ENCODE data around the gene ALDH4A1.
"Not testable (repeated sequence)": the region's sequence is repeated elsewhere in the genome, so short reads cannot be mapped to it uniquely, and the experiment has no call there.

ALDH4A1 gene

DNA sequence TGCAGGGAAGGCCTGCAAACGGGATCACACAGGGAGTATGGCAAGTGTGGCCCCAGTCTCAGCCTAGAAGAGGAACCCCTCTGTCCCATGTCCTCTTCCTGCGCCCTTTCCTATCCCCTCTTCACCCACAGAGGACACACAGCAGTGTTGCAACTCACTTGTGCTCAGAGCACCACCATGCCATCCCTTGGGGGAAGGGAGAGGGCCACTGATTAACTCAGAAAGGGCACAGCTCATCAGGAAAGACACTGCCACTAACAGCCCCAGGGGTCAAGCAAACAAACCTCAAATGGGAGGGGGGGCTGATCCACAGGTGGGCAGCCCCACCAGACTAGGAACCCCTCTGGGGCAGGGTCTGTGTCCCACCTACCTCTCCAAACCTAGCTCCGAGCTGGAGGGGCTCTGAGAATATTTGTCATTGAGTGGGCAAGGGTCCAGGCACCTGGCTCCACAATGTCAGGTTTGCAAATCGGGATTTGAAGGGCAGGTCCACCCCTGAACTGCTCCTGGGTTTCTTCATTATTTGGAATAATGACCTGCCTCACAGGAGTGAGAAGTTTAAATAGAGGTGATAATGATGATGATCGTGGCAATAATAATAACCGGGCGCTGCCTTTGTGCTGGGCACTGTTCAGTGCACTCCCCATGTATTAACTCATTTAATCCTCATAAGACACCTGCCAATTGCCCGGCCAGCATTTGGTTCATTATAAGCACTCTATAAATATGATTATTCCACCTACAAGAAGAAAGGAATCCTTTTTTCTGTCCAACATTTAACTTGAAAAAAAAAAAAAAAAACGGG lies 1.0 kb downstream of the ALDH4A1 start:
- peak overlapping the region; percentile 53 for H3K4me3 ChIP-seq (ENCODE audit: low read depth, low read length)

DNA sequence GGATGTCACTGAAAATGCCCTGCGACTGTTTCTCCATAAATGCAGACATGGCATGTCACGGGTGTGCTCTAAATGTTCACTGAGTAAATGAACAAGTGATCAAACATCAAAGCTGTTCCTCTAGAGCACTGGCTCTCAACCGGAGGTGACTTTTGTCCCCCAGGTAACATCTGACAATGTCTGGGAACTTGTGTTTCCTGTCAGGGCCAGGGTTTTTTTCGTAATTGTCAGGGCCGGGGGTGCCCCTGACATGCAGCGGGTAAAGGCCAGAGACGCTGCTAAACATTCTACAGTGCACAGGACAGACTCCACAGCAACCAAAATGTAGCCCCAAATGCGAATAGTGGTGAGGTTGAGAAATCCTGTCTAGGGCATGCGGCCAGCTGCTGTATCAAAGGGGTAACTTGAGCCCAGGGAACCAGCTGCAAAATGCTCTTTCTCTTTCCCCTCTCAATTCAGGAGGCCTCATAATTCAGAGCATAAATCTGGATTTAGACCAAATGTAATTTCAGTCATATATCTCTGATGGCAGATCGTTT lies 2.0 kb downstream of the ALDH4A1 start:
- H3K4me3 ChIP-seq (ENCODE audit: low read depth, low read length): no peak overlapping the region

DNA sequence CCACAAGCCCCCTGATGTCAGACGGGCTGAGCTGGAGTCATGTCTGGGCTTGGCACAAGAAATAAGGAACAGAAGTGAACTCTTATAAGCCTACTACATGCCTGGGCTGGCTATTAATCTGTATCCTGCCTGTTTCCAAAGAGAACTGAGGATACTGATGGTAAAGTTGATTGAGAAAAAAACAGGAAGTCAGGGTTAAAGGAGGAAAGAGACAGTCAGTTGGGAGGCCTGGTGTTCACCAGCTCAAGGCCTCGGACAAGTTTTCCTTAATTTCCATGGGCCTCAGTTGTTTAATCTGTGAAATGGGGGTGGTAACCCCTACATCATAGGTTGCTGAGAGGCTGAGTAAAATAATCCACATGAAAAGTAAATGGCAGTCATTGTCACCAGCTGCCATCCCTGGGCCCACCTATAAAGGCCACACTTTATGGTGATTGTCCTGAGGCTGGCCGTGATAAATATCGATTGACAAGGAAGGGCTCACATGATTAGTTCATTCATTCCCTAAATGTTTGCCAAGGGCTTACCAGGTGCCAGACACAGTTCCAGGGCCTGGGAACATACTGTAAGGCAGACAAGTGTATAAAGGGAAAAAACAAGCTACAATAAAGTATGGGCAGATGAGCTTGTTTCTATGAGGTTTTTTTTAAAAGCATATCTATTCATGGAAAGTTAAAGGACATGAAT lies 2.8 kb downstream of the ALDH4A1 start:
- no peak overlapping the region for H3K4me3 ChIP-seq (ENCODE audit: low read depth, low read length)

DNA sequence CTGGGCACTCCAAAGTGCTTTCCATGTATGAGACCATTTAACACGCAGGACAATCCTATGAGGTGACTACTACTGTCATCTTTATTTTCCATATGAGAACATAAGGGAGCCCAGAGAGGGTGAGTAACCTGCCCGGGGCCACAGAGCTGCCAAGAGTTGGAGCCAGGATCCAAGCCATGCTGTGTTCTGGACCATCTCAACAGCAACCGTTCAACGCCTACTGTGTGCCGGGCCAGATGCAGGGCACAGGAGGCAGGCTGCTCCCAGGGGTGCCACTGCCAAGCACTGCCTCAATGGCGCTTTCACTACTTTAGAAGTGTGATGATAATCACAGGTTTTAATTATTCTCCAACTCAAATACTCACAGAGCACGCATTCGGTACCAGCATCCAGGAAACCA lies 3.8 kb downstream of the ALDH4A1 start:
- no peak overlapping the region for H3K4me3 ChIP-seq (ENCODE audit: low read depth, low read length)

DNA sequence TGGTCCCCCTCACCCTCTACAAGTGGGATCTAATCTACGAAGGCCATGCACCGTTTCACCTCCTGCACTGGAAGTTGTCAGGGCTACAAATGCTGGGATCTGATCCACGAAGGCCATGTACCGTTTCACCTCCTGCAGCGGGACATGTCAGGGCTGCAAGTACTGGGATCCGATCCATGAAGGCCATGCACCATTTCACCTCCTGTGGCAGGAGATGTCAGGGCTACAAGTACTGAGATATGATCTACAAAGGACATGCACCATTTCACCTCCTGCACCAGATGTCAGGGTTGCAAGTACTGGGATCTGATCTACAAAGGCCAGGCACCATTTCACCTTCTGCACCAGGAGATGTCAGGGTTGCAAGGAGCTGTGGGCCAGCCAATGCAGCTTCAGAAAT lies 7.0 kb downstream of the ALDH4A1 start:
- H3K4me3 ChIP-seq (ENCODE audit: low read depth, low read length): no peak overlapping the region

DNA sequence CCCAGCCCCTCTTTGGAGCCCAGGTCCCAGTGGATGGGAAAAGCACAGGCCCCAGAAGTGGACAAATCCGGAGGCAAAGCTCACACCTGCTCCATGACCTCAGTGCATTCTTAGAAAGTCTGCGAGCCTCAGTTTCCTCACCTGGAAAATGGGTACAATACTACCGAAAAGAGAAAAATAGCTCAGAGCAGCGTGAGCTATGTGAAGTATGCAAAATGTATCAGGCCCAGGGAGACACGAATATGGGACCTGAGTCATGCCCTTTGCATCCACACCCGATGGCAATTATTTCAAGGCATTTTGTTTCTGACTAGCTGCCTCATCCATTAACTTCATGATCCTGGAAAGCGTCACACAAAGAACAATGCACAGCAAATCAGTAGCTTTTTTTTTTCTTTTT lies 9.2 kb downstream of the ALDH4A1 start:
- H3K4me3 ChIP-seq (ENCODE audit: low read depth, low read length): no peak overlapping the region

DNA sequence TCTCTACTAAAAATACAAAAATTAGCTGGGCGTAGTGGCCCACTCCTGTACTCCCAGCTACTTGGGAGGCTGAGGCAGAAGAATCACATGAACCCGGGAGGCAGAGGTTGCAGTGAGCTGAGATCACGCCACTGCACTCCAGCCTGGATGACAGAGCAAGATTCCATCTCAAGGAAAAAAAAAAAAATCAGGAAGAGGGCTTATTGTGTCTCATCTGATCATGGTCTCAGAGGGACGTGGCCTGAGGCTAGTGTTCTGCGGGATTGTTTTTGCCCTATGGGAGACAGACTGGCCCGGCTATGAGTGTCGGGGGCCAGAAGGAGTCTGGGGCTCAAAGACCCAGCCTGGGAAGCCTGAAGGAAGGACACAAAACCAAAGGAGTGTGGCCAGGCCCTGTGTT lies 10.5 kb downstream of the ALDH4A1 start:
- H3K4me3 ChIP-seq (ENCODE audit: low read depth, low read length): not testable (repeated sequence)

DNA sequence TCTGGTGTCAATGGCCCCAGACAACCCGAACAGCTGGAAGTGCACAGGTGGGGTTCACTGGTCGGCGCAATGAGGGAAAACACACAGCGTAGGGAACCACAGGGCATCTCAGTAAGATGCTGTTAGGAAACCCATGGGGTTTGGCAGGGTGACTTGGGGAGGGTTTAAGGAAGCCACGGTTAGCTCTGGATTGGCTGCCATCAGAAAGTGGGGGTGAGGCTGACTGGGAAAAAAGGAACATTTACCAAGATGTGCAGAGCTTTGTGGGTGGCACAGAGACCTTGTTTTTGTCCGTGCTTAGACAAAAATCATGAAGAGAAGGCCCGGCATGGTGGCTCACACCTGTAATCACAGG lies 11.0 kb downstream of the ALDH4A1 start:
- no peak overlapping the region for H3K4me3 ChIP-seq (ENCODE audit: low read depth, low read length)

DNA sequence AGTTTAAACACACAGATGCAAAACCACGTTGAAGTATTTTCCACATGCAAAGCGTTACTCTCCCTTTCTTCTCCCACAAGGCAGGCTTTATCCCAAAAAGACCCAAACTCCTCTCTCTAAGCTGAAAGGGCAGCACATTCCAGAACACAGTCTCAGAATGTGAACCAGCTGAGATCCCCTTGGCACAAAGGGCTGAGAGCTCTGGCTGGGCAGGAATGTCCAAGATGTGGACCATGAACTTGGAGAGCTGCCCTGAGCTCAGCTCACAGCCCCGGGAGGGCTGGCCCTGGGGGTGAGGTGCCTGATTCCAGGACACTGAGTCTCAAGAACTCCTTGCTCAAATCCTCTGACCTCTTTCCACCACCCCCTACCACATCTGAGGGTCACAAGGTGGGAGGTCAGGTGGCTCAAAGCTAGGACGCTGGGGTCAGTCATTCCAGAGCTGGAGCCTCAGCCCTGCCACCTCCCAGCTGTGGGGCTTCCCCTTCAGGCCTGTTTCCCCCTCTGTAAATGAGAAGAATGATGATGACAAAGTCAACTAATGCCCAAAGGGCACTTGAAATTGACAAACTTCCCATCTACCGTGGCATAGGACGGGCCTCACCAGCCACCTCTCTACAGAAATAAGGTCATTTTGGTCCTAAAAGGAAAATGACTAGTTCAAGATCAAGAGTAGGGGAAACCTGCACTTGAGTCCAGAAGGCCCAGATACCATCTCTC lies 11.5 kb downstream of the ALDH4A1 start:
- no peak overlapping the region for H3K4me3 ChIP-seq (ENCODE audit: low read depth, low read length)

DNA sequence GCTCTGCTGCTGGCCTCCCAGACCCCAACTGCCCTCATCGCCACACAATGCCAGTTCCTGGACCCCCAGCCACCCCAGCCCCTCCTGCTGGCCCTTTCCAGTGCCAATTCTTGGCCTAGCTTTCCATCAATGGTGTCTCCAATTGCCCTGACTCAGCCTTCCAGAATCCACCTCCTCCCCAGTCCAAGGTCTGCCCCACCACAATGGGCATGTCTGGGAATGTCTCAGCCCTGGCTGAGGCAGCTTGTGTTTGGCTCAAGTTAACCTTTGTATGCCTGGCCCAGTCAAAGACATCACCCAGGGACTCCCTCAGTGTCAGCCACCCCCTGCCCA lies 16.4 kb downstream of the ALDH4A1 start:
- H3K4me3 ChIP-seq (ENCODE audit: low read depth, low read length): no peak overlapping the region

DNA sequence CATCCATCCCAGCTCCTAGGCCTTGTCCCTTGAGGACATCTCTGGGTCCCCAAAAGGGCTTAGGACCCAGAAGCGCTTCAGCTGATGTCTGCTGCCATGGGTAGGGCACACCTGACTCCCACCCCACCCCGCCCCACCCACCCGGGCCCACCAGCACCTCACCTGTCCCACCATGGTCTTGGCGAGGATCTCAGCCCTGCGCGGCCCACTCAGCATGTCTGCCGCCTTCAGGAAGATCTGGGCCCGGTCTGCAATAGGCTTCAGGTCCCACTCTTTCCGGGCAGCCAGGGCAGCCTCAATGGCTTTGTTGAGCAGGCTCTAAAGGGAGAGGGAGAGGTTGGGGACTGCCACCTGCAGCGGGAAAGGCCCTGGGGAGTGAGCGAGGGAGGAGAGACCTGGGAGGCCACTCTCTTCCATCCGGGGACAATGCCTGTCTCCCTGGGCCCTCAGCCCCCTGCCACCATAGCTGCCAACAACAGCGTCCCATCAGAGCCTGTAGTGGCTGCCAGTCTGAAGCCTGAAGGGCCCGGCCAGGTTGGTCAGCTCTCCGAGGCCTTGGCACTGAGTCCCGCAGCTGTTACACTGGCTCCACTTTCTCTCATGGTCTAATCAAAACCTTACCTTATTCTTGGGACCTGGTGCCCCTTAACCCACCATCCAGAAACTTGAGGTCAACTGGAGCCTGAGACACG lies 16.9 kb downstream of the ALDH4A1 start:
- H3K4me3 ChIP-seq (ENCODE audit: low read depth, low read length): no peak overlapping the region

DNA sequence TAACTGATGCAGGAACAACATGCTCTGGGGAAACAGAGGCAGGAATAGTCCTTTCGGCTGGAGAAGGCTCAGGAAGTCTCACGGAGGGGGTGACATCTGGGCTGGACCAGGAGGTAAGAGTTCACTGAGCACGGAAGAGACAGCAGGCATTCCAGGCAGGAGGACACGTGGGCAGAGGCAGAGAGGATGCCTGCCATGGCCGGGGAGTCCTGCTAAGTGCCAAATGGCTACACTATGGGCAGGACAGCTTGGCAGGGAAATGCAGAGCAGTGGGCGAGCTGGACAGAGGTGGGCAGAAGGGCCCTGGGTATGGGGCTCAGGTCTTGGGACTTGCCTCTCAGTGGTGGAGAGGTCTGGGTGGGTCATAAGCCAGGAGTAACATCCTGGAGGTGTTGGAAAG lies 17.6 kb downstream of the ALDH4A1 start:
- no peak overlapping the region for H3K4me3 ChIP-seq (ENCODE audit: low read depth, low read length)

DNA sequence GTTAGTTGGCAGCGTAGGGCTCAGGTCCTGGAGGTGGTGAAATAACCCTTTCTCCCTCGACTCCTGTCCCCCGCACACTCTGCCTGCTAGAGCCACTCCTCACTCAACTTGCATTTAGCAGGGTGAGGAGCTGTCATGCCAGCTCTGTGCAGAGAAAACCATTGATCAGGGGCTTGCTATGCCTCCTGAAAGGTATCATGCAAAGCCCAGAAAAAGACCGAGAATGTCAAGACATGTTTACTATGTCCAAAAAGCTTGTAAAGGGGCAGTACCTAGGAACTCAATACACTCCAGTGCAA lies 18.0 kb downstream of the ALDH4A1 start:
- H3K4me3 ChIP-seq (ENCODE audit: low read depth, low read length): no peak overlapping the region

DNA sequence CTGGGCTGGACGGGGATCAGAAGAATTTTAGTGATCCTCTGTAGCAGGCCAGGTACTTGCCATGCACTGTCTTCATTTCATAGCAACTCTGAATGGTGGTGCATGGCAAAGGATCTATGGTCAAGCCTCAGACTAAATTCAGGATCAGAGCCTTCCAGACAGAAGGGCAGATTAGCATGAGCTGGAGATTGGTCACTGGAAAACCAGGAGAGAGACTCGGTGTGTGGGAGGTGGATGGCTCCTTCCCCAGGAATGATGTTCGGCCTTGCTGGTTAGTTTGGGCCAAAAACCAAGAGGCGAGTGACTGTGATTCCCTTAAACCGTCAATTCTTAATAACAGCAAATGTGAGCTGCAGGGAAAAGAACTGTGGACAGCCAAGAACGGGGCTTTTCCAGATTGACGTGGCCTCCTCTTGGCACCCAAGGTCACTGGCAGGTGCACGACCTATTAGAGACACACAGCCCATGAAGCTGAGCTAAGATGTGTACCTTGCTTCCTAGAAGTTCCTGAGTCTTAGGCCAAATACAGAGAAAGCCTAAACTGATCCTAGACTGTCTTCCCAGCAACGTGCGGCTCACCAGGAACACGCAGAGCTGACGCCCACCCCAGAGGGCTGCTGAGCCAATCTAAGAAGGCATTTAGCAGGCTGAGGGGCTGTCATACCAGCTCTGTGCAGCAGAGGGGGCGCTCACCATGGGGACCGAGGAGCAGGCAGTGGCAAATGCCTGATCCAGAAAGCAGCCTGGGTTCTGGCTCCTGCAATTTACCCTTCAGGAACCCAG lies 18.5 kb downstream of the ALDH4A1 start:
- no peak overlapping the region for H3K4me3 ChIP-seq (ENCODE audit: low read depth, low read length)

DNA sequence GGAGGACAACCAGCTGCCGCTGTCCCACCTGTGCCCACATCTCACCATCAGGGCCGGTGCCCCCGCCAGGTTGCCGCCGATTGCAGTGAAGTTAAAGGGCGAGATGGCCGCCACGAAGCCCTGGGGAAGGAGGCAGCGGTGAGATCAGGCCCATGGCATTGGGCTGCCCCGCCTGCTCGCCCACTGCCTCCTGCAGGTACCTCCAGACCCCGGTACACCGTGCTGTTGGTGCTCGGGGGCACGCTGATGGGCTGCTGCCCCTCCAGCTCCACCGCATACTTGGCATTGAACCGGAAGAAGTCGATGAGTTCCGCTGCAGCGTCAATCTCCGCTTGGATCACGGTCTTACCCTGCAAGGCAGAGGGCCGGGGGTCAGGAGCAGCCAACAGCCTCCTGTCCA lies 19.3 kb downstream of the ALDH4A1 start:
- H3K4me3 ChIP-seq (ENCODE audit: low read depth, low read length): no peak overlapping the region

DNA sequence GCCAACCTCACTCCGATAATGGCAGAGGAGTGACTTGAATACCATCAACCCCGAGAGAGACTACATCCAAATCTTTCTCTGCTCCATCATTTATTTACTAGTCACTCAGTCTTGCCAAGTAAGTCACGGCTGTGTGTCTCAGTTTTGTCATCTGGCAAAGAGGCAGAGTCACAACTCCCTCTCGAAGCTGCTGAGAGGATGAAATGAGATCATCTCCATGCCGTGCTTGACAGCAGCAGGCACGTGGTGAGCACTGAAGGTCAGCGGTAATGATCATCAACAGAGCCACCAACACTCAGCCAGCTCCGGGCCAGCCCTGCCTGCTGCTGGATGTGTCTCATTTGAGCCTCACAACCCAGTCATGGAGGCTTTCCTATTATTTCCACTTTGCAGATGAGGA lies 19.9 kb downstream of the ALDH4A1 start:
- no peak overlapping the region for H3K4me3 ChIP-seq (ENCODE audit: low read depth, low read length)

DNA sequence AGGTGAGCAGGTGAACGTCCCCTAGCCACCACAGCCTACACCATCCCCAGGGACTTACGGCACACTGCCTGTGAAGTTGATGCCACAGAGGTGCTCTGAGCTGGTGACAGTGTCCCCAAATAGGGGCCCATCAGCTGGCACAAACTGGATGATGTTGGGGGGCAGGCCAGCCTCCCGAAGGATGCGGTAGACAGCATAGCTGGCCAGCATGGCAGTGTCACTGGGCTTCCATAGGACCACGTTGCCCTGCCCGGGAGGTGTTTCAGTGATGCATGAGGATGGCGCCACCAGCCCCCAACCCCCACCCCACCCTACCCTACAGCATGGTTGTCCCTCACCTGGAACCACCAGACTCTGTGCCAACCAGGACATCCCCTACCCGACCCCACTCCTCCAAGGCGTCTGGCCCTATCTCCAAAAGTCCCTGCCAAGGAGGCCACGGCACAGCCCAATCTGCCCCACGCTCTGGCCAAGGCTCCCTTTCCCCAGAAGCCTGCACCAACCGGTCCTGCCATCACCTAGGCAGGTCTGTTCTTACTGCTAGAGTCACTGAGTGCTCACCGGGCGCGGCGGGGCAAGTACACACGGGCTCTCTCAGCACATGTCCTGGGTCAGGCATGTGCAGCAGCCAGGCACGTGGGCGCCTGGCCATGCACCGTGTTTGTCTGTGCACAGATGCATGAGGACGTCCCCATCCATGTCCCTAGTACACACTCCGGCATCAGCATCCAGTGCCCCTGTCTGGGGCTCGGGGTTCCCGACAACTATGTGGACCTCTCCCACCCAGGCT lies 20.5 kb downstream of the ALDH4A1 start:
- H3K4me3 ChIP-seq (ENCODE audit: low read depth, low read length): no peak overlapping the region

DNA sequence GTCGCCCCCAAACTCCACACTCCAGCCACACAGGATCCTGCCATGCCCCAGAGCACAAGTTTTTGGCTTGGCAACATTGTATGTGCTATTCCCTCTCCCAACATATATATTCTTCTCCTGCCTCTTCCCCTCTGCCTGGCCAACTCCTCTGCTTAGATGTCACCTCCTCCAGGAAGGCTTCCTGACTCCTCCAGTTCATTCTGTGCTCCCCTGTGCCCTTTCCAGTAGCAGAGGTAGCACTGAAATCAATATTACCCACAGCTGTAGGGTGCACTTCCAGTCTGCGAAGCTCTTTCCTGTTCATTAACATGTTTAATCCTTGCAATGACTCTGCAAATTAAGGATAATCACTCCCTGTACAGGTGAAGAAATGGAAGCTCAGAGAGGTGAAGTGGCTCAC lies 21.2 kb downstream of the ALDH4A1 start:
- H3K4me3 ChIP-seq (ENCODE audit: low read depth, low read length): no peak overlapping the region

DNA sequence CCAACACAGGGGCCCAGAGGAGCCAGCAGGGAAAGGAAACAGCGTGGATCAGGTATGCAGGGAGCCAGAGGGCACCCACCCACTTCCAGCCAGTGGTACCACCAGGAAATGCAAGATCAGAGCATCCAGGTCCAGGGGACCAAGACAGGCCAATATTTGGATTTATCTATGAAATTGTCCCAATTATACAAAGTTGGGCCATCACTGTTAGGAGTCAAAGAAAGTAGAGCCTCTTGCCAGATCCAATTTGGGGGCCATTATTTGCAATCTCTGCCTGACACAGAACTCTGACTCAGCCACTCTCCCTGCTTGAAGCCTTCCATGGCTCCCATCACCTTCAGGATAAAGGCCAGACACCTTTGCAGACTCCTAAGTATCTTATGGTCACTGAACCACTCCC lies 21.8 kb downstream of the ALDH4A1 start:
- H3K4me3 ChIP-seq (ENCODE audit: low read depth, low read length): no peak overlapping the region

DNA sequence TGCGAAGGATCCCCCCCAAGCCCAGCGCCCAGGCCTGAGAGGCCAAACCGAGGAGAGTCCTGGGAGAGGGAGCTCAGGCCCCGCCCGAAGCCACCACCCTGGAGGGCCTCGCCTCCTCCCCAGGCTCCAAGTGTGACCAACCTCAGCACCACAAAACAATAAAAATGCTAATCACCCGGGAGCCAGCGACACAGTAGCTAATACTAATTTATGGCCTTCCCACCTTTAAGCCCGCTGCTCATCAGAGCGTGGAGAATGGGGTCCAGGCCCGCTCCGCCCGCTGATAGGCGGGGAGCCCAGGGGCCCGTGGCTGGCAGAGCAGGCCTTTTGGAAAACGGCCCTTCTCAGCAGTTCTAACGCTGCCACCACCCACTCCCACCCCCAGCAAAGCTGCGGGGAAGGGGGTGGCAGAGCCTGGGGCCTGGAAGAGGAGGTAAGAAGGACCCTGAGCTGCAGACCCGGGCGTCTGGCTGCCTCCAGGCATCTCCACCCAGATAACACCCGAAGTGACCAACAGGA lies 22.5 kb downstream of the ALDH4A1 start:
- no peak overlapping the region for H3K4me3 ChIP-seq (ENCODE audit: low read depth, low read length)

Data from iPS-11a (cell line).